Activated CD8-positive, alpha-beta memory T cell treated with anti-CD3 and anti-CD28 coated beads, Interleukin-2, amount 10 ng/mL, durations not matched to agents 7 days and 5 days (primary cell): Measurements from ENCODE around the gene RTF1. TPM values are rescaled to one million over a fixed set of nuclear protein-coding genes. Genes with fewer than 3 reads are reported as not detected.
A peak's percentile ranks its signal among the peaks of the same experiment; 100 is the strongest.

Experiments
- ATAC-seq: fragments of 150-1000 bp; cut with Tn5 transposase; one replicate; pipeline ENCODE4 v1.10.0; 2021; ENCODE audit warnings: moderate library complexity
- CTCF ChIA-PET: fragments of 350-600 bp; sonication (Branson Sonifier 250); formaldehyde crosslinking; loops from one replicate; lab custom pipeline; 2021; ENCODE audit warnings: antibody characterized with exemption; lab: Charles Lee
- DNase-seq: peaks from one replicate; pipeline ENCODE4 v3.0.0-alpha.2; 2020
- H3K27ac Mint-ChIP-seq: one replicate; pipeline ENCODE4 v1.8.0; 2021; ENCODE audit warnings: mild to moderate bottlenecking, mixed read lengths
- H3K27me3 Mint-ChIP-seq: one replicate; pipeline ENCODE4 v1.8.0; 2021; ENCODE audit warnings: mixed read lengths
- H3K36me3 Mint-ChIP-seq: one replicate; pipeline ENCODE4 v1.8.0; 2021; ENCODE audit warnings: mild to moderate bottlenecking, mixed read lengths
- H3K4me1 Mint-ChIP-seq: one replicate; pipeline ENCODE4 v1.8.0; 2021; ENCODE audit warnings: mixed read lengths
- H3K4me3 Mint-ChIP-seq: one replicate; pipeline ENCODE4 v1.8.0; 2021; ENCODE audit warnings: mild to moderate bottlenecking, moderate library complexity, mixed read lengths
- H3K9me3 Mint-ChIP-seq: one replicate; pipeline ENCODE4 v1.8.0; 2022; ENCODE audit warnings: low read depth, mixed read lengths
- total RNA-seq, 2 experiments: library from RNA; stranded (reverse); gene quantifications; one replicate each; pipeline ENCODE4 v1.2.3, GENCODE V29; 2021

Gene RTF1
- total RNA-seq, 2 experiments from 2014 or later = 36.3 to 43.4 TPM

DNA sequence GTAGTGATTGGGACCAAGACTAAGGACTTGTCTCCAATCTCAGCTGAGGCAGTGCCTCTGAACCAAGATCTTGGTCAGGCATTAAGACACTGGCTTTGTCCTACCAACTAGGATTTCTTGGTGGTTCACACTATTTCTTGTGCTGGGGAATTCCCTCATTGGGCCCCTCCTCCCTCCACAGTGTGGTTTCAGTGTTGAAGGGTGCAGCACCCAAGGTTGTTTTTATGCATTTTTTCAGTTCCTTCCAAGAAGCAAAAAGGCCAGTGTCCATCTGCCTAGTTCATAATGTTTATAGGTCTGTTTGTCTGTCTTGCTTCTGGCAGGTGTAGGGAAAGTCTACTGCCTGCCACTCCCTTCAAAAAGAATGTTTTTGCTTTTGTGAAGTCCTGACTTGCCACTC is 66.2 kb downstream of the RTF1 start:
- Mint-ChIP-seq H3K36me3 (peaks cover 45% of the 10 kb centered on the region), H3K27me3 (peaks cover 4% of the 10 kb centered on the region), H3K9me3 (no peaks in the 10 kb centered on the region), H3K4me1 (peaks cover 29% of the 10 kb centered on the region), H3K4me3 (peak overlapping the region; percentile 33), H3K27ac (peak overlapping the region; percentile 35)
- DNase-seq (peak; percentile 65), ATAC-seq (peak; percentile 50)
- CTCF ChIA-PET = interaction anchor here (1.6 kb wide), 1 partner anchor 10 kb away, joined by 3 read pairs; no protein-coding TSS in a partner anchor

DNA sequence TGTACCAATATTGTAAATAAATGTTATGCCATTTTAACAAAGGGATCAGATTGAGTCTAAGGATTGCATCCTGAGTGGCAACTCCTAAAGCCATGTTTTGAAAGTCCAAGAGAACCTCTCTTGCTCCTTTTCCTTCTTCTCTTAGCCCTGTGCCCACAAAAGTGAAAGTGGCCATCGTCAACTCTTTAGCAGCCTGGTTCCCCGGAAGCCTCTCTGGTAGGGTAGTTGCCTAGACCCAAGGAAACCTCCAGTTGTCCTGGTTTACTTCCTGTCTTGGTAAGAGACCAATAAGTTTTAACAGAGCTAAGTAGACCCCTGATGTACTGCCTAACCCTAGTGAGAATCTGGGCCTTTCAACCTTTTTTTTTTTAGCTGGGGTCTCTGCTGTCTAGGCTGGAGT is 66.6 kb downstream of the RTF1 start:
- Mint-ChIP-seq H3K4me1 (peaks cover 30% of the 10 kb centered on the region), H3K9me3 (no peaks in the 10 kb centered on the region), H3K27ac (peak overlapping the region; percentile 35), H3K36me3 (peaks cover 43% of the 10 kb centered on the region), H3K27me3 (peaks cover 4% of the 10 kb centered on the region), H3K4me3 (peak overlapping the region; percentile 33)
- CTCF ChIA-PET = no interaction called here
- DNase-seq = peak; percentile 70
- ATAC-seq = peak; percentile 66

DNA sequence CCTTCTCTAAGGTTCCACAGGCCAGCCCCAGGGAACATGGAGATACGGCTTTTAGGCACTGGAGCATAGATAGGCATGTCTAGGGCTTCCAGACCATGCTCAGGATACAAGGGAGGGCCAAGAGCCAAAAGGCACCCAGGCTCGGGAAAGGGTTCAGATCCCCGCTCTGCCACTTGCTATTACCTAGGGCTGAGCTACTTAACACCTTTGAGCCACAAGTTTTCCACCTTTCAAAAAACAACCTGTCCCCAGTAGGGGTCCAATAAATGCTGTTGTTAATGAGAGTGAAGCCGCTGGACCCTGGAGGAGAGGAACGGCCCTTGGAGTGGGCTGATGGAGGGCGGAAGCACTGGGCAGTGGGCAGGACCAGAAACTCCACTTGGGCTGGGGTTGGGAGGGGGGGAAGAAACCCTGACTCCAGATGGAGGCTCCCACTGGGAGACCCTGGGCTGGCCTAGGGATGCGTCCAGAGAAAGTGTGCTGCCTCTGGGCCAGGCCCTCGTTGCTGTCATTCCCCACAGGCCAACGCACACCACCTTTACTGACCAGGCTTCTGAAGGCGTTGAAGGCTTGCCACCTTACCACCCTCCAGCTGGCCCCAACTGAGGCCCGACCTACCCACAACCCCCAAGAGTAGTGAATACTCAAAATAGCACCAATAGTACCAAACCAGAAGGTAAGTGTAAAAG is 68.2 kb downstream of the RTF1 start:
- Mint-ChIP-seq H3K36me3 (peaks cover 33% of the 10 kb centered on the region), H3K9me3 (no peaks in the 10 kb centered on the region), H3K27me3 (peaks cover 4% of the 10 kb centered on the region), H3K27ac (no peak overlapping the region), H3K4me3 (no peak overlapping the region), H3K4me1 (peaks cover 35% of the 10 kb centered on the region)
- DNase-seq = no peak
- no peak for ATAC-seq
- CTCF ChIA-PET = no interaction called here

DNA sequence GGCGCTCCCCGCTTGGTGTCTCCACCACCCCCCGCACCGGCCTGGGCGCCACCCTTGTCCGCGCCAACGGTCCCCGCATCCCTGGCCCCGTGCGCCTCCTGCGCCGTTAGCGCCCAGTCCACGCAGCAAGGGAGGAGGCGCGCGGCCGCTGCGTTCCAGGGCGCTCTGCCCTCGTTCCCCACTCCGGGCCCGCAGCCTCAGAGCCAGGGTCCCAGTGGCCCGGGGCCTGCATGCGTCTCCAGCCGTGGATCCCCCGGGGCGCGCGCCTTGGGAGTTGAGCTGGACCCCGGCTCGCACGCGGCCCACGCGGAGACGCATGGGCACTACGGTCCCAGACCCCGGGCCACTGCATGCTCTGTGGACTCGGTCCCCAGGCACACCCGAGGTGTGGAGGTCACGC is 69.4 kb downstream of the RTF1 start:
- CTCF ChIA-PET = no interaction called here

DNA sequence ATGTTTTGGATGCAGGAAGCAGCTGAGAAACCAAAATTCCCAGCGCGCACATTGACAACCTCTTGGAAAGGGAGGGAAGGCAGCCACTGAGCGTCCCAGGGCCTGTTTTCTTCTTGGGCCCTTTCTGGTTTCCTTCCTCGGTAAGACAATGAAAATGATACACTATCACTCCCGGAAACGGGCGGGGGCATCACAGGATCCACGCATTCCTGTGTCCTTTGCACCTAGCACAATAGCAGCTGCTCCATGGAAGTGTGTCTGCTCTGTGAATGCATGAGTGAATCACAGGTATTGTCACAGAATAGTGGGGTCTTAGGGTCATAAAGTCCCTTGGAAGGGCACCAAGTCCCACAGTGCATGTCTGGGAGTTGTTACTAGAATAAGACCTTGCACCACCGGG is 70.5 kb downstream of the RTF1 start:
- H3K27me3 Mint-ChIP-seq = peaks cover 16% of the 10 kb centered on the region
- no peak overlapping the region for H3K27ac Mint-ChIP-seq
- no peaks in the 10 kb centered on the region for H3K9me3 Mint-ChIP-seq
- H3K36me3 Mint-ChIP-seq = peaks cover 14% of the 10 kb centered on the region
- H3K4me3 Mint-ChIP-seq = no peak overlapping the region
- ATAC-seq = no peak
- H3K4me1 Mint-ChIP-seq = peaks cover 55% of the 10 kb centered on the region
- no peak for DNase-seq
- CTCF ChIA-PET = no interaction called here

More for the DNA sequence above, 69.4 kb downstream of the RTF1 start:
- DNase-seq (no peak), ATAC-seq (no peak)
- no peak overlapping the region for H3K27ac Mint-ChIP-seq
- H3K9me3 Mint-ChIP-seq = no peaks in the 10 kb centered on the region
- H3K4me1 Mint-ChIP-seq = peaks cover 46% of the 10 kb centered on the region
- peaks cover 7% of the 10 kb centered on the region for H3K27me3 Mint-ChIP-seq
- no peak overlapping the region for H3K4me3 Mint-ChIP-seq
- peaks cover 23% of the 10 kb centered on the region for H3K36me3 Mint-ChIP-seq

DNA sequence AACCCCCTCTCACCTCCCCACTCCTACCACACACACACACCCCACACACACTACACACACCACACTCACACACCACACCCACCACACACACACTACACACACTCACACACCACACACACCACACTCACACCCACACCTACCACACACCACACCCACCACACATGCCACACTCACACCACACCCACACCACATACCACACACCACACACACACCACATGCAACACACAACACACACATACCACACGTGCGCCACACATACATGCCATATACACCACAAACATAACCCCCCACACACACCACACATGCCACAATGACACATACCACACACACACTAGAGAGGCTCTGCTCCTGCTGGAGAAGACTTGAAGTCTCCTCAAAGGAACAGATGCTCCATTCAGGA is 70.9 kb downstream of the RTF1 start:
- DNase-seq (no peak), ATAC-seq (no peak)
- Mint-ChIP-seq H3K4me3 (peak overlapping the region; percentile 18), H3K27ac (peak overlapping the region; percentile 73), H3K9me3 (no peaks in the 10 kb centered on the region), H3K4me1 (peaks cover 57% of the 10 kb centered on the region), H3K27me3 (peaks cover 20% of the 10 kb centered on the region), H3K36me3 (peaks cover 11% of the 10 kb centered on the region)
- CTCF ChIA-PET = no interaction called here

DNA sequence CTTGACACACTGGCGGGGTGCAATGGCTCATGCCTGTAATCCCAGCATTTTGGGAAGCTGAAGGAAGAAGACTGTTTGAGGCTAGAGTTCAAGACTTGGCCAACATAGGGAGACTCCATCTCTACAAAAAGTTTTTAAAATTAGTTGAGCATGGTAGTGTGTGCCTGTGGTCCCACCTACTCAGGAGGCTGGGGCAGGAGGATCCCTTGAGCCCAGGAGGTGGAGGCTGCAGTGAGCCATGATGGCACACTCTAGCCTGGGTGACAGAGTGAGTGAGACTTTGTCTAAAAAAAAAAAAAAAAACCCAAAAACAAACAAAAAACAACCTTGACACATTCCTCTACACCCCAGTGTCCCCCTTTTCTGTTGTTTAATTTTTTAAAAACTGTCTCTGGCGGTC is 72.7 kb downstream of the RTF1 start:
- H3K4me3 Mint-ChIP-seq = no peak overlapping the region

DNA sequence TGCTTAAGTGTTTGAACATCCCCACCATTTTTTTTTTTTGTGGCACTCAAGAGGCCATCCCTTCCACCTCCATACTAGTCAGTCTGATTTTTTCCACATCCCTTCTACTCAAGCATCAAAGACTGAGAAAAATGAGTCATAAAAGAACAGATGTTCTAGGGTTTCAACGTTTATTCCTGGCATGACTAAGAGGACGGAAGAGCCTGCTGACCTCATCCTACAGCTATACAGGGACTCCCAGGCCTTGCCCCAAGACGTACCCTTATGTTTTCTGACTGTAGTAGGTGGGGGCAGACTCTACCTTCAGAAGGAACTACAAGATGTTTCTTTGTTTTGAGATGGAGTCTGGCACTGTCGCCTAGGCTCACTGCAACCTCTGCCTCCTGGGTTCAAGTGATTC is 73.5 kb downstream of the RTF1 start:
- ATAC-seq = peak; percentile 69
- peak; percentile 67 for DNase-seq
- Mint-ChIP-seq H3K36me3 (peaks cover 3% of the 10 kb centered on the region), H3K4me3 (no peak overlapping the region), H3K27me3 (peaks cover 30% of the 10 kb centered on the region), H3K27ac (peak overlapping the region; percentile 16), H3K4me1 (peaks cover 53% of the 10 kb centered on the region), H3K9me3 (no peaks in the 10 kb centered on the region)
- CTCF ChIA-PET = interaction anchor here (0.7 to 1.0 kb wide), 2 partner anchors 60 to 587 kb away, joined by 3 to 5 read pairs; no protein-coding TSS in a partner anchor

More for the DNA sequence above, 72.7 kb downstream of the RTF1 start:
- CTCF ChIA-PET = no interaction called here
- no peak overlapping the region for H3K27ac Mint-ChIP-seq
- H3K4me1 Mint-ChIP-seq = peaks cover 50% of the 10 kb centered on the region
- peaks cover 3% of the 10 kb centered on the region for H3K36me3 Mint-ChIP-seq
- no peaks in the 10 kb centered on the region for H3K9me3 Mint-ChIP-seq
- ATAC-seq (no peak), DNase-seq (no peak)
- peaks cover 25% of the 10 kb centered on the region for H3K27me3 Mint-ChIP-seq

DNA sequence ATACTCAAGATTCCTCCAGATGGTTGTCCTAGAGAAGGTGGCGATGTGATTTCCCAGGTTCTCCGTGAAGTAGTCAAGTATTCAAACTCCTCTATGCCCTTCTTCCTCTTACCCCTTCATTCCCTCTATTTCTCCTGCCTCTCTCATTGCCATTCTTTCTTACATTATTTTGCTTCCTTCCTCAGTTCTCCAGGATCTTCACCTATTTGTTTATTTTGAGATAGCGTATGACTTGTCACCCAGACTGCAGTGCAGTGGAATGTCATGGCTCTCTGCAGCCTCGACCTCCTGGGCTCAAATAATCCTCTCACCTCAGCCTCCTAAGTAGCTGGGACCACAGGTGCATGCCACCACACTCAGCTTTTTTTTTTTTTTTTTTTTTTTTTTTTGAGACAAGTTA is 75.0 kb downstream of the RTF1 start:
- no peaks in the 10 kb centered on the region for H3K9me3 Mint-ChIP-seq
- H3K4me1 Mint-ChIP-seq = peaks cover 51% of the 10 kb centered on the region
- no peak for ATAC-seq
- no peak overlapping the region for H3K27ac Mint-ChIP-seq
- CTCF ChIA-PET = no interaction called here
- no peak for DNase-seq
- no peak overlapping the region for H3K4me3 Mint-ChIP-seq
- peaks cover 3% of the 10 kb centered on the region for H3K36me3 Mint-ChIP-seq
- H3K27me3 Mint-ChIP-seq = peaks cover 42% of the 10 kb centered on the region

DNA sequence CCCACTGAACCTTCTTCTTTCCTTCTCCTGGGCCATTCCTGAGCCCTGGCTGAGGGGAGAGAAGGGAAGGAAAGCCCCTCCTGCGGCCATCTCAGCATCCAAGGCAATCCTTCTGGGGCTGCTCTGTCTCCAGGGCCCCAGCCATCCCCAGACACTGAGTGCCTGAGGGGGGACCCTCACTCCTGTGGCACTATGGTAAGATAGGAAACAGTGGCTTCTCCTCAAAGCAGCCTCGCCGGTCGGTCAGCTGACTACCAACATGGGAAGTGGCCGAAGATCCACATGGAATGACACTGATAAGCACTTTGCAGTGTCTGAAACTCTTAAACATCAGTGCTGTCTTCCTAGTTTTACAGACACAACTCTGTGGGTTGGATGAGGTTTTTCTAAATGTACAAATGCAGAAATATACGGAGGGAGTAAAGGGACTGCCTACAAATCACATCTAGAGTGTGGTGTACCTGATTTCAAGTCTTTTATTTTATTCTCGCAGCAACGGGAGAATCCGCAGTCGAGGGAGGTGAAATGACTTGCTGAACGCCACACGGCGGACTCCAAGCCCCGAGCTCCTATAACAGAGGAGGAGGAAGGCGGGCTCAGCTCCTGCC is 75.8 kb downstream of the RTF1 start:
- no peak for ATAC-seq
- Mint-ChIP-seq H3K4me3 (peak overlapping the region; percentile 47), H3K27me3 (peaks cover 50% of the 10 kb centered on the region), H3K27ac (no peak overlapping the region), H3K4me1 (peaks cover 45% of the 10 kb centered on the region), H3K36me3 (peaks cover 3% of the 10 kb centered on the region), H3K9me3 (no peaks in the 10 kb centered on the region)
- CTCF ChIA-PET = interaction anchor here (0.8 to 2.2 kb wide), 2 partner anchors 10 to 27 kb away, joined by 3 to 10 read pairs; no protein-coding TSS in a partner anchor
- DNase-seq = no peak

DNA sequence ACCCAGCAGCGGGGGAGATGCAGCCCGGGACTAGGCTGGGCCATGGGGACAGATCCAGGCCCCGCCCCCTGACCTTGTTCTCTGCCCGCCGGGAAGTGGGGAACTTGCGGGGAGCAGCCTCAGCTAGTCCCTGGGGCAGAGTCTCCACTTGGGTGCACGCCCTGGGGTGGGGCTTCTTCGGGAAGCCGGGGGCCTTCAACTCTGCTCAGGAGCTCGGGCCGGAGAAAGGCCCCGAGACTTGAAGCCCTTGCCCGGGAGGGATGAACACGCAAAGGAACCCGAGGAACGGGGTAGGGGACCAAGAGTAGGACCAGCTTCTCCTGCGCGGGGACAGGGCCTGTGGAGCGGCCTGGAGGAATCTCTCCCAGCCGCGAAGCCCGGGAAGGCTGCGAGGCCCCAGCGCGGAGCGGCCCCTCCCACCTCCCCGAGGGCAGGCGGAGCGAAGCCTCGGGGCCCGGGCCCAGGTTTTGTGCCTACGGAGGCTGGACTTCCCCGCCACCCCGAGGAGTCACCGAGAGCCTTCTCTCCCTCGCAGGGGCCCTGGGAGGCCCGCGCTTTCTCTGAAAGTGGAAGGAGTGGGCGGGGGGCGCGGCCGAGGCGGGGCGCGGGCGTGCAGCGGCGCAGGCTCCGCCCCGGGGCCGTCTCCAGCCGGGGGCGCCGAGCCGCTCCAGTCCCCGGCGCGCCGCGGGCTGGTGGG is 76.5 kb downstream of the RTF1 start, which contains the start of gene ITPKA:
Gene ITPKA, plus strand, starts transcription at position 670 of the 697 bp plus-strand sequence. CDS start 54 bp downstream, outside the sequence.
- Mint-ChIP-seq H3K36me3 (no peaks in the 10 kb centered on the region), H3K9me3 (no peaks in the 10 kb centered on the region), H3K27me3 (peaks cover 52% of the 10 kb centered on the region), H3K4me3 (peak within 1 kb of the TSS; percentile 47), H3K4me1 (peaks cover 41% of the 10 kb centered on the region), H3K27ac (no peak within 1 kb of the TSS)
- ATAC-seq (peak; percentile 71), DNase-seq (peak; percentile 76)
- CTCF ChIA-PET = interaction anchor here (0.8 to 2.2 kb wide), 2 partner anchors 11 to 28 kb away, joined by 3 to 10 read pairs; no protein-coding TSS in a partner anchor

DNA sequence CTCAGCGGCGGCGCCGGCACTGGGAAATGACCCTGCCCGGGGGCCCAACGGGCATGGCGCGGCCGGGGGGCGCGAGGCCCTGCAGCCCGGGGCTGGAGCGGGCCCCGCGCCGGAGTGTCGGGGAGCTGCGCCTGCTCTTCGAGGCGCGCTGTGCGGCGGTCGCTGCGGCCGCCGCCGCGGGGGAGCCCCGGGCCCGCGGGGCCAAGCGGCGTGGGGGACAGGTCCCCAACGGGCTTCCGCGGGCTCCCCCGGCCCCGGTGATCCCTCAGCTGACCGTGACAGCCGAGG is 77.0 kb downstream of the RTF1 start:
- Mint-ChIP-seq H3K4me3 (no peak overlapping the region), H3K9me3 (no peaks in the 10 kb centered on the region), H3K36me3 (no peaks in the 10 kb centered on the region), H3K27ac (no peak overlapping the region), H3K4me1 (peaks cover 40% of the 10 kb centered on the region), H3K27me3 (peaks cover 56% of the 10 kb centered on the region)
- DNase-seq (no peak), ATAC-seq (peak; percentile 4)
- CTCF ChIA-PET = interaction anchor here (2.2 kb wide), 1 partner anchor 28 kb away, joined by 10 read pairs; no protein-coding TSS in a partner anchor

DNA sequence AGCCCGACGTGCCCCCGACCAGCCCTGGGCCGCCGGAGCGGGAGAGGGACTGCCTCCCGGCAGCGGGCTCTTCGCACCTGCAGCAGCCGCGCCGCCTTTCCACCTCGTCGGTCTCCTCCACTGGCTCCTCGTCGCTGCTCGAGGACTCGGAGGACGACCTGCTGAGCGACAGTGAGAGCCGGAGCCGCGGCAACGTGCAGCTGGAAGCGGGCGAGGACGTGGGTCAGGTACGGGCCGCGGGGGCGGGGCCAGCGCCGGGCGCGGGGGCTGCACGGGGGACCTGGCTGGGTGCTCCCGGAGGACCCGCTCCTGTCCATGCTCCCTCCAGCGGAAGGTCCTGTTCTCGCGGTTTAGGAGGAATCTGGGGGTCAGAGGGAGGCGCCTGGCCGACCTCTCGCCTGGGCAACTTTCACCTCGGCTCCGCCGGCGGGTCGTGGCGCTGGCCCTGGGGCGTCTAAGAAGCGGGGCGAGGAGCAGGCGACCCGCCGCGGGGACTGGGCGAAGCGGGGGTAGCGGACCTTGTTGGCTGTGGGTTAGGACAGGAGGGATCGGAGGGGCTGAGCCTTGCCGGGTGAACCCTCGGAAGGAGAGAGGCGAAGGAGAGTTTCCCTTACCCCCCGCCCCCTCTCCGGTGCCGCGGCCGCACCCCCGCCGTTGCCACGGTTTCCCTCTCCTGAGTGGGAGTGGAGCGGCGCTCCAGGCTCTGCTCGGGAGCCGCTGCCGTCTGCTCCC is 77.5 kb downstream of the RTF1 start:
- Mint-ChIP-seq H3K4me1 (peaks cover 40% of the 10 kb centered on the region), H3K27me3 (peaks cover 62% of the 10 kb centered on the region)

More for the DNA sequence above, 77.5 kb downstream of the RTF1 start:
- DNase-seq (no peak), ATAC-seq (peak; percentile 9)
- H3K27ac Mint-ChIP-seq = no peak overlapping the region
- CTCF ChIA-PET = interaction anchor here (2.2 kb wide), 1 partner anchor 29 kb away, joined by 10 read pairs; no protein-coding TSS in a partner anchor
- no peaks in the 10 kb centered on the region for H3K36me3 Mint-ChIP-seq
- H3K9me3 Mint-ChIP-seq = no peaks in the 10 kb centered on the region
- H3K4me3 Mint-ChIP-seq = peak overlapping the region; percentile 43
